HEK293 (cell line): ENCODE data around the gene HMX1.

ENCODE experiments used
- ELK4 ChIP-seq: IDR thresholded peaks from 2 replicates; pipeline ENCODE4 v1.6.1; 2011; ENCODE audit warnings: mild to moderate bottlenecking, low read depth, low read length, borderline replicate concordance
- OVOL3 ChIP-seq: fragments of 450-650 bp; formaldehyde crosslinking; IDR thresholded peaks from 2 replicates; pipeline ENCODE4 v1.5.1; 2016; ENCODE audit warnings: missing biosample characterization, missing genetic modification characterization
- ZNF768 ChIP-seq: fragments of 450-650 bp; formaldehyde crosslinking; IDR thresholded peaks from 2 replicates; pipeline ENCODE4 v1.5.1; 2018; ENCODE audit warnings: missing biosample characterization, mild to moderate bottlenecking, missing genetic modification characterization
- TF ChIP-seq, protein P1 (sequence below): fragments of 450-650 bp; formaldehyde crosslinking; IDR thresholded peaks from 2 replicates; pipeline ENCODE4 v1.5.1; 2016; ENCODE audit warnings: missing biosample characterization, missing genetic modification characterization

GRCh38 chr4:8855818-8856245 is 15.8 kb downstream of the HMX1 start:
- TF ChIP-seq OVOL3 (no peak), ZNF768 (no peak), ELK4 (no peak)
- TF ChIP-seq, protein P1, sequence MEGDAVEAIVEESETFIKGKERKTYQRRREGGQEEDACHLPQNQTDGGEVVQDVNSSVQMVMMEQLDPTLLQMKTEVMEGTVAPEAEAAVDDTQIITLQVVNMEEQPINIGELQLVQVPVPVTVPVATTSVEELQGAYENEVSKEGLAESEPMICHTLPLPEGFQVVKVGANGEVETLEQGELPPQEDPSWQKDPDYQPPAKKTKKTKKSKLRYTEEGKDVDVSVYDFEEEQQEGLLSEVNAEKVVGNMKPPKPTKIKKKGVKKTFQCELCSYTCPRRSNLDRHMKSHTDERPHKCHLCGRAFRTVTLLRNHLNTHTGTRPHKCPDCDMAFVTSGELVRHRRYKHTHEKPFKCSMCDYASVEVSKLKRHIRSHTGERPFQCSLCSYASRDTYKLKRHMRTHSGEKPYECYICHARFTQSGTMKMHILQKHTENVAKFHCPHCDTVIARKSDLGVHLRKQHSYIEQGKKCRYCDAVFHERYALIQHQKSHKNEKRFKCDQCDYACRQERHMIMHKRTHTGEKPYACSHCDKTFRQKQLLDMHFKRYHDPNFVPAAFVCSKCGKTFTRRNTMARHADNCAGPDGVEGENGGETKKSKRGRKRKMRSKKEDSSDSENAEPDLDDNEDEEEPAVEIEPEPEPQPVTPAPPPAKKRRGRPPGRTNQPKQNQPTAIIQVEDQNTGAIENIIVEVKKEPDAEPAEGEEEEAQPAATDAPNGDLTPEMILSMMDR (tag by site-specific recombination) = no peak
